Umbilical cord (tissue), 2 donors: ENCODE measurements around the gene IL10RA. TPM values are rescaled to one million over a fixed set of nuclear protein-coding genes. Genes with fewer than 3 reads are reported as not detected.
"Not testable (repeated sequence)": the region's sequence is repeated elsewhere in the genome, so short reads cannot be mapped to it uniquely, and the experiment has no call there.

Experiments used
- DNase-seq: peaks from one replicate; pipeline ENCODE4 v3.0.0-alpha.2; 2015; ENCODE audit warnings: low spot score
- total RNA-seq: library from RNA; depleted of rRNA; stranded (reverse); fragments of >200 nt; gene quantifications from one replicate; pipeline ENCODE4 v1.2.3, GENCODE V29; 2014; ENCODE audit warnings: low replicate concordance; ENCODE audit not compliant: insufficient read depth

IL10RA gene
- total RNA-seq, 1 donor from 2014 or later: 4.8 TPM

GRCh38 chr11:118007040-118007439 is 20.8 kb downstream of the IL10RA start:
- no peak for DNase-seq

GRCh38 chr11:118007563-118008270 is 21.5 kb downstream of the IL10RA start:
- not testable (repeated sequence) for DNase-seq

GRCh38 chr11:118008271-118008911 is 22.2 kb downstream of the IL10RA start:
- no peak for DNase-seq

GRCh38 chr11:118009864-118010737 is 23.9 kb downstream of the IL10RA start:
- no peak for DNase-seq

GRCh38 chr11:118010738-118011461 is 24.7 kb downstream of the IL10RA start:
- DNase-seq: peak; percentile 43

- DNase-seq: peak; percentile 66
These were observed 26.0 kb downstream of the IL10RA start for GRCh38 chr11:118012083-118012669.

GRCh38 chr11:118014022-118014421 is 27.8 kb downstream of the IL10RA start:
- DNase-seq: no peak

- no peak for DNase-seq
These were observed 29.2 kb downstream of the IL10RA start for GRCh38 chr11:118015385-118015841.

- DNase-seq: no peak
These were observed 29.9 kb downstream of the IL10RA start for GRCh38 chr11:118016104-118016503.

- DNase-seq: no peak
These were observed 30.9 kb downstream of the IL10RA start for GRCh38 chr11:118017111-118017510.

GRCh38 chr11:118017631-118018315 is 31.6 kb downstream of the IL10RA start:
- no peak for DNase-seq

- DNase-seq: no peak
These were observed 32.2 kb downstream of the IL10RA start for GRCh38 chr11:118018401-118018800.

- DNase-seq: no peak
These were observed 35.0 kb downstream of the IL10RA start for GRCh38 chr11:118021146-118021545.

- DNase-seq: no peak
These were observed 41.5 kb downstream of the IL10RA start for GRCh38 chr11:118027694-118028093.

GRCh38 chr11:118028626-118029025 is 42.4 kb downstream of the IL10RA start:
- DNase-seq: no peak

- DNase-seq: no peak
These were observed 47.2 kb downstream of the IL10RA start for GRCh38 chr11:118033443-118033842.

GRCh38 chr11:118042141-118042540 is 55.9 kb downstream of the IL10RA start:
- no peak for DNase-seq

- no peak for DNase-seq
These were observed 56.6 kb downstream of the IL10RA start for GRCh38 chr11:118042796-118043195.

GRCh38 chr11:118045191-118045590 is 59.0 kb downstream of the IL10RA start:
- no peak for DNase-seq
